CD14-positive monocyte (primary cell): ENCODE results near the gene SNRPD2. TPM values are rescaled to one million over a fixed set of nuclear protein-coding genes. Genes with fewer than 3 reads are reported as not detected.
"Not testable (repeated sequence)": the region's sequence is repeated elsewhere in the genome, so short reads cannot be mapped to it uniquely, and the experiment has no call there.

Experiments used
- DNase-seq, 3 donors: peaks; one replicate each; pipeline ENCODE4 v3.0.0-alpha.2; 2011 to 2022
- H2AFZ ChIP-seq: 2 replicates; pipeline ENCODE4 v1.6.0; 2012; ENCODE audit warnings: mild to moderate bottlenecking, low read depth, low read length, inconsistent platforms; ENCODE audit not compliant: insufficient read depth, poor library complexity, severe bottlenecking
- H3K27ac ChIP-seq, 2 donors: 1 replicate in 1 of 2; 2 replicates in 1 of 2; pipeline ENCODE4 v1.5.1; 2012 to 2013; ENCODE audit warnings: low read length in 2 of 2, control low read depth in 1 of 2, inconsistent platforms in 1 of 2, low read depth in 1 of 2, mild to moderate bottlenecking in 1 of 2
- H3K27me3 ChIP-seq, 2 donors: one replicate each; pipeline versions ENCODE4 v1.6.0 to v1.6.1; 2011 to 2013; ENCODE audit warnings: low read length in 2 of 2; ENCODE audit not compliant: control insufficient read depth in 2 of 2, insufficient read depth in 2 of 2
- H3K36me3 ChIP-seq, 2 donors: replicated peaks in 1 of 2; 1 replicate in 1 of 2; 2 replicates in 1 of 2; pipeline versions ENCODE4 v1.5.1 to v1.6.1; 2012 to 2013; ENCODE audit warnings: low read length in 2 of 2, control low read depth in 1 of 2, inconsistent platforms in 1 of 2, mild to moderate bottlenecking in 1 of 2; ENCODE audit not compliant: insufficient read depth in 2 of 2, control insufficient read depth in 1 of 2
- H3K4me1 ChIP-seq, 2 donors: 1 replicate in 1 of 2; 2 replicates in 1 of 2; pipeline versions ENCODE4 v1.5.1 to v1.6.1; 2012 to 2013; ENCODE audit warnings: low read length in 2 of 2, control low read depth in 1 of 2, inconsistent platforms in 1 of 2, mild to moderate bottlenecking in 1 of 2, moderate library complexity in 1 of 2; ENCODE audit not compliant: insufficient read depth in 2 of 2, control insufficient read depth in 1 of 2
- H3K4me2 ChIP-seq: replicated peaks from 2 replicates; pipeline ENCODE3; 2012; ENCODE audit warnings: low read length, moderate library complexity, mild to moderate bottlenecking; ENCODE audit not compliant: poor library complexity, severe bottlenecking; ENCODE audit errors: extremely low read depth
- H3K4me3 ChIP-seq, 3 experiments: fragments of 200-600 bp in 1 of 3; sonication (generic) in 1 of 3; replicated peaks in 1 of 3; 1 replicate in 2 of 3; 2 replicates in 1 of 3; pipeline ENCODE4 v1.5.1; 2011 to 2013; ENCODE audit warnings: low read length in 3 of 3, mild to moderate bottlenecking in 3 of 3, control low read depth in 2 of 3, low read depth in 2 of 3, inconsistent platforms in 1 of 3, moderate library complexity in 1 of 3
- H3K79me2 ChIP-seq: 2 replicates; pipeline ENCODE4 v1.6.0; 2012; ENCODE audit warnings: mild to moderate bottlenecking, control low read depth, inconsistent platforms, low read length, moderate library complexity; ENCODE audit not compliant: insufficient read depth
- H3K9ac ChIP-seq: 2 replicates; pipeline ENCODE4 v1.6.0; 2017; ENCODE audit warnings: low read length, mild to moderate bottlenecking; ENCODE audit not compliant: insufficient read depth, poor library complexity, severe bottlenecking
- H3K9me3 ChIP-seq, 2 donors: replicated peaks in 1 of 2; 1 replicate in 1 of 2; 2 replicates in 1 of 2; pipeline versions ENCODE4 v1.5.1 to v1.6.1; 2012 to 2013; ENCODE audit warnings: low read length in 2 of 2, control low read depth in 1 of 2; ENCODE audit not compliant: control insufficient read depth in 1 of 2, insufficient read depth in 1 of 2
- H4K20me1 ChIP-seq: 2 replicates; pipeline ENCODE4 v1.6.0; 2012; ENCODE audit warnings: mild to moderate bottlenecking, low read length, control low read depth, moderate library complexity; ENCODE audit not compliant: insufficient read depth
- H3K27ac Mint-ChIP-seq, 7 donors: one replicate each; pipeline ENCODE4 v1.8.0; 2020; ENCODE audit warnings: mild to moderate bottlenecking in 7 of 7, mixed read lengths in 7 of 7, moderate library complexity in 6 of 7, inconsistent platforms in 2 of 7
- H3K27me3 Mint-ChIP-seq, 3 donors: one replicate each; pipeline ENCODE4 v1.8.0; 2021 to 2022; ENCODE audit warnings: low read depth in 3 of 3, mild to moderate bottlenecking in 3 of 3, mixed read lengths in 3 of 3, moderate library complexity in 3 of 3, inconsistent platforms in 1 of 3
- H3K36me3 Mint-ChIP-seq, 2 donors: one replicate each; pipeline ENCODE4 v1.8.0; 2020; ENCODE audit warnings: mixed read lengths in 2 of 2, inconsistent platforms in 1 of 2, mild to moderate bottlenecking in 1 of 2
- H3K4me1 Mint-ChIP-seq: one replicate; pipeline ENCODE4 v1.8.0; 2020; ENCODE audit warnings: mild to moderate bottlenecking, mixed read lengths
- H3K4me3 Mint-ChIP-seq, 2 donors: one replicate each; pipeline ENCODE4 v1.8.0; 2020; ENCODE audit warnings: mild to moderate bottlenecking in 2 of 2, mixed read lengths in 2 of 2, moderate library complexity in 1 of 2
- H3K9me3 Mint-ChIP-seq, 7 donors: one replicate each; pipeline ENCODE4 v1.8.0; 2020 to 2022; ENCODE audit warnings: mixed read lengths in 7 of 7, mild to moderate bottlenecking in 6 of 7, moderate library complexity in 6 of 7, inconsistent platforms in 2 of 7
- CTCF ChIP-seq: fragments of 200-600 bp; IDR thresholded peaks from one replicate; pipeline ENCODE4 v1.8.0; 2022; ENCODE audit warnings: antibody characterized with exemption, mild to moderate bottlenecking
- WGBS: methylation state at CpG from one replicate; pipeline ENCODE4 v1.1.5; 2013; ENCODE audit warnings: missing lambda C conversion rate; ENCODE audit not compliant: insufficient coverage; 5-methylcytosine and 5-hydroxymethylcytosine counted together
- intact Hi-C, 2 donors: fragments of 100-400 bp; cut with micrococcal nuclease; formaldehyde crosslinking; loops; one replicate each; pipeline versions ENCODE4 v1.15.0 to v1.15.1; 2023
- polyA plus RNA-seq, 3 donors: library from polyadenylated mRNA; depleted of rRNA in 1 of 3; unstranded in 2 of 3; stranded (reverse) in 1 of 3; fragments of 300-500 nt in 2 of 3; fragments of >200 nt in 1 of 3; fragmentation: Illumina TruSeq in 2 of 3; gene quantifications; 1 replicate in 2 of 3; 2 replicates in 1 of 3; pipeline ENCODE4 v1.2.3, GENCODE V29; 2012 to 2021

Gene SNRPD2
- polyA plus RNA-seq, 3 donors = 251 to 516 (median 491) TPM

- WGBS = 8% methylated on average over 6 of the region's 10 CpGs
- Mint-ChIP-seq H3K27me3 (no peaks in the 10 kb centered on the region), H3K9me3 (peaks cover 0 to 2% (median 0%) of the 10 kb centered on the region in 7 donors), H3K4me1 (peaks cover 22% of the 10 kb centered on the region), H3K4me3 (peak overlapping the region; percentile 84 to 97), H3K36me3 (peaks cover 2 to 19% of the 10 kb centered on the region in 2 donors), H3K27ac (peak overlapping the region; percentile 87 to 97 (median 93))
- DNase-seq = no peak
- Histone ChIP-seq H3K27me3 (no peaks in the 10 kb centered on the region), H3K4me1 (peaks cover 14 to 19% of the 10 kb centered on the region in 2 donors), H3K36me3 (no peaks in the 10 kb centered on the region), H3K9ac (peak overlapping the region; percentile 87), H3K79me2 (peaks cover 59% of the 10 kb centered on the region), H3K4me3 (peak overlapping the region; percentile 70 to 90 (median 72)), H3K27ac (peak overlapping the region in 1 of 2 donors; percentile 90), H4K20me1 (peaks cover 39% of the 10 kb centered on the region), H3K4me2 (peak overlapping the region; percentile 88), H3K9me3 (no peaks in the 10 kb centered on the region), H2AFZ (peak overlapping the region; percentile 75)
- intact Hi-C loops = loop anchor here (2.0 to 10.0 kb wide), 4 partner anchors 13 to 157 kb away; partner anchors contain the start of genes FOXA3 (in 1 of the 2), IRF2BP1 (in 1 of the 2), QPCTL (in 1 of the 2) and SYMPK (in 1 of the 2)
- no peak for TF ChIP-seq CTCF
Observed at GRCh38 chr19:45729800-45730290, 38.1 kb upstream of the SNRPD2 start.

GRCh38 chr19:45728683-45729082, 36.9 kb upstream of the SNRPD2 start:
- DNase-seq, H3K9me3 ChIP-seq, H3K4me3 Mint-ChIP-seq, H3K4me3 ChIP-seq, H3K36me3 ChIP-seq, H3K27me3 ChIP-seq, H3K9ac ChIP-seq, H3K27ac Mint-ChIP-seq, intact Hi-C loops, H3K9me3 Mint-ChIP-seq, H3K27me3 Mint-ChIP-seq, H3K4me2 ChIP-seq, H3K27ac ChIP-seq, H2AFZ ChIP-seq: not testable (repeated sequence)
- 97% methylated on average over 15 of the region's 18 CpGs for WGBS
- Mint-ChIP-seq H3K36me3 (peaks cover 6 to 19% of the 10 kb centered on the region in 2 donors), H3K4me1 (peaks cover 22% of the 10 kb centered on the region)
- peaks cover 14 to 19% of the 10 kb centered on the region in 2 donors for H3K4me1 ChIP-seq
- peaks cover 71% of the 10 kb centered on the region for H3K79me2 ChIP-seq
- peaks cover 47% of the 10 kb centered on the region for H4K20me1 ChIP-seq

- Histone ChIP-seq H3K4me1 (peaks cover 21 to 29% of the 10 kb centered on the region in 2 donors), H3K79me2 (peaks cover 64% of the 10 kb centered on the region), H4K20me1 (peaks cover 37% of the 10 kb centered on the region), H3K36me3 (peaks cover 6 to 24% of the 10 kb centered on the region in 2 donors)
- peak overlapping the region in 3 of 7 donors; percentile 25 to 53 (median 30) for H3K27ac Mint-ChIP-seq
- H3K9me3 Mint-ChIP-seq, H3K4me3 ChIP-seq, H3K27me3 Mint-ChIP-seq, H3K27ac ChIP-seq, H3K27me3 ChIP-seq, intact Hi-C loops, H3K9me3 ChIP-seq, H3K4me2 ChIP-seq, DNase-seq, H3K9ac ChIP-seq, H2AFZ ChIP-seq, H3K4me3 Mint-ChIP-seq: not testable (repeated sequence)
- peaks cover 26 to 43% of the 10 kb centered on the region in 2 donors for H3K36me3 Mint-ChIP-seq
- H3K4me1 Mint-ChIP-seq = peaks cover 36% of the 10 kb centered on the region
- 98% methylated on average over 8 of the region's 11 CpGs for WGBS
Observed at GRCh38 chr19:45720065-45720464, 28.3 kb upstream of the SNRPD2 start.
